HepG2 (cell line): ENCODE results near the gene SLC20A1. TPM values are rescaled to one million over a fixed set of nuclear protein-coding genes. Genes with fewer than 3 reads are reported as not detected.

ENCODE experiments used
- ATAC-seq: fragments of 200-7000 bp; cut with Tn5 transposase; 3 replicates; pipeline ENCODE4 v1.9.1; 2020; ENCODE audit warnings: mild to moderate bottlenecking, moderate library complexity
- BruUV-seq: library from RNA; stranded (reverse); fragments of 400-500 nt; replicated peaks from 2 replicates; lab custom pipeline; 2021; lab: Mats Ljungman, UMichigan
- CTCF ChIA-PET: fragments of 300-600 bp; formaldehyde crosslinking; extraction: SDS; loops from one replicate; lab custom pipeline; 2021; ENCODE audit warnings: low total read pairs, inconsistent platforms, low intra/inter-chr PET ratio; lab: Yijun Ruan, JAX
- POLR2A ChIA-PET: fragments of 350-600 bp; sonication (Branson Sonifier 250); formaldehyde crosslinking; loops from one replicate; lab custom pipeline; 2020; ENCODE audit warnings: antibody characterized with exemption, inconsistent platforms; lab: Yijun Ruan, JAX
- DNase-seq: peaks from one replicate; pipeline ENCODE4 v3.0.0-alpha.2; 2015; ENCODE audit warnings: low spot score
- FAIRE-seq: peaks from 3 replicates; lab custom pipeline; 2011; peaks lifted over from hg19 to GRCh38; lab: Jason Lieb, UNC
- H2AFZ ChIP-seq: one replicate; pipeline ENCODE4 v1.6.1; 2011; ENCODE audit warnings: low read length, inconsistent platforms
- H3K27ac ChIP-seq: fragments of 300-600 bp; 3 replicates; pipeline ENCODE4 v1.8.0; 2011; ENCODE audit warnings: mixed run types, mild to moderate bottlenecking, mixed read lengths, low read length, inconsistent platforms; ENCODE audit not compliant: insufficient read depth; ENCODE audit errors: extremely low read length
- H3K27me3 ChIP-seq, 2 experiments: fragments of 200-600 bp in 1 of 2; 2 replicates in 1 of 2; 3 replicates in 1 of 2; pipeline versions ENCODE4 v1.6.0 to v1.8.0; 2011; ENCODE audit warnings: low read length in 2 of 2, mild to moderate bottlenecking in 2 of 2, moderate library complexity in 2 of 2, inconsistent platforms in 1 of 2; ENCODE audit not compliant: insufficient read depth in 2 of 2, control insufficient read depth in 1 of 2
- H3K36me3 ChIP-seq, 2 experiments: fragments of 200-600 bp in 1 of 2; replicated peaks in 1 of 2; 2 replicates in 1 of 2; 3 replicates in 1 of 2; pipeline versions ENCODE4 v1.5.1 to v1.8.0; 2011; ENCODE audit warnings: low read length in 2 of 2, inconsistent platforms in 1 of 2; ENCODE audit not compliant: insufficient read depth in 2 of 2, control insufficient read depth in 1 of 2
- H3K4me1 ChIP-seq: 2 replicates; pipeline ENCODE4 v1.5.1; 2012; ENCODE audit warnings: low read length, inconsistent platforms; ENCODE audit not compliant: insufficient read depth
- H3K4me2 ChIP-seq: 2 replicates; pipeline ENCODE4 v1.6.0; 2011; ENCODE audit warnings: low read depth, low read length, inconsistent platforms
- H3K4me3 ChIP-seq, 3 experiments: fragments of 200-600 bp in 1 of 3; sonication (generic), shearing (Covaris generic) in 1 of 3; replicated peaks in 1 of 3; 2 replicates each; pipeline ENCODE4 v1.5.1; 2011 to 2016; ENCODE audit warnings: low read length in 3 of 3, inconsistent platforms in 2 of 3, low read depth in 2 of 3, mild to moderate bottlenecking in 2 of 3, control low read depth in 1 of 3, mixed read lengths in 1 of 3; ENCODE audit not compliant: insufficient read depth in 1 of 3
- H3K79me2 ChIP-seq: one replicate; pipeline ENCODE4 v1.6.1; 2011; ENCODE audit warnings: low read length, inconsistent platforms; ENCODE audit not compliant: insufficient read depth
- H3K9ac ChIP-seq: 2 replicates; pipeline ENCODE4 v1.6.0; 2011; ENCODE audit warnings: mild to moderate bottlenecking, low read depth, low read length, inconsistent platforms; ENCODE audit not compliant: insufficient read depth
- H3K9me3 ChIP-seq: 2 replicates; pipeline ENCODE4 v1.5.1; 2012; ENCODE audit warnings: mild to moderate bottlenecking, low read length
- H4K20me1 ChIP-seq: 2 replicates; pipeline ENCODE4 v1.6.0; 2011; ENCODE audit warnings: inconsistent platforms, mild to moderate bottlenecking, low read length, moderate library complexity; ENCODE audit not compliant: insufficient read depth
- PAF1 ChIP-seq: IDR thresholded peaks from 2 replicates; pipeline ENCODE4 v1.6.1; 2016; ENCODE audit warnings: missing genetic modification reagents, missing compliant biosample characterization
- POLR2A ChIP-seq, 2 experiments: IDR thresholded peaks; 2 replicates each; pipeline ENCODE4 v1.6.1; 2011; ENCODE audit warnings: low read depth in 2 of 2, low read length in 2 of 2, mild to moderate bottlenecking in 1 of 2, moderate library complexity in 1 of 2; ENCODE audit not compliant: insufficient read depth in 1 of 2
- SP2 ChIP-seq: sonication (generic); formaldehyde crosslinking; IDR thresholded peaks from 2 replicates; pipeline ENCODE4 v1.5.1; 2020; ENCODE audit warnings: mild to moderate bottlenecking, missing genetic modification reagents
- XRCC5 ChIP-seq: fragments of 200-400 bp; formaldehyde crosslinking; optimal IDR thresholded peaks from 2 replicates; pipeline ENCODE3; 2017; ENCODE audit warnings: mild to moderate bottlenecking, low read length
- WGBS: methylation state at CpG from one replicate; pipeline ENCODE4 v1.1.6; 2017; ENCODE audit warnings: low lambda C conversion rate; 5-methylcytosine and 5-hydroxymethylcytosine counted together
- in situ Hi-C: cut with HindIII; loops from 2 replicates; pipeline ENCODE4 v1.10.0; 2017; ENCODE audit warnings: low pct_unique_long_range_greater_than_20kb; ENCODE audit not compliant: extremely low pct_ligation_motif_present
- intact Hi-C: fragments of 100-400 bp; cut with micrococcal nuclease; formaldehyde crosslinking; loops from one replicate; pipeline ENCODE4 v1.10.0; 2022; ENCODE audit not compliant: unreplicated experiment
- polyA plus RNA-seq, 8 experiments: library from polyadenylated mRNA; depleted of rRNA in 3 of 8; stranded (reverse) in 7 of 8; unstranded in 1 of 8; fragments of >200 nt; fragmentation: Illumina TruSeq in 4 of 8; extraction: Trizol in 4 of 8; gene quantifications; 2 replicates each; pipeline versions ENCODE4 v1.2.1 to v1.2.3, GENCODE V29; 2011 to 2016; ENCODE audit warnings: low read depth in 4 of 8, missing spikeins in 1 of 8, mixed read lengths in 1 of 8; ENCODE audit not compliant: insufficient read depth in 1 of 8
- total RNA-seq, 5 experiments: library from RNA; depleted of rRNA; stranded (reverse); fragments of >200 nt; fragmentation: Illumina TruSeq; extraction: Trizol; gene quantifications; 2 replicates each; pipeline ENCODE4 v1.2.3, GENCODE V29; 2016; ENCODE audit warnings: low read depth in 1 of 5
- TF ChIP-seq, protein P1 (sequence below): sonication (generic); formaldehyde crosslinking; IDR thresholded peaks from 2 replicates; pipeline ENCODE4 v1.5.0; 2020; ENCODE audit warnings: mild to moderate bottlenecking, missing genetic modification reagents, borderline replicate concordance

Gene SLC20A1
- total and polyA plus RNA-seq, 2 of the 13 experiments (the other 11 are each of a cell fraction or from before 2014, with no cell fraction given): 54.0 to 85.9 TPM

GRCh38 chr2:112671801-112672200 is 26.1 kb downstream of the SLC20A1 start:
- CTCF ChIA-PET: no interaction called here
- 60% methylated on average over 2 of the region's 2 CpGs for WGBS
- no TSS peak for BruUV-seq
- in situ Hi-C loops (no loop called here), intact Hi-C loops (no loop called here)
- H3K4me3 ChIP-seq: no peak overlapping the region
- no peak overlapping the region for H2AFZ ChIP-seq
- H3K4me1 ChIP-seq: peaks cover 23% of the 10 kb centered on the region
- H4K20me1 ChIP-seq: no peaks in the 10 kb centered on the region
- DNase-seq (no peak), ATAC-seq (no peak), FAIRE-seq (no peak)
- POLR2A ChIA-PET: no interaction called here
- H3K27me3 ChIP-seq: no peaks in the 10 kb centered on the region; a peak in 1 of 5 replicates
- no peaks in the 10 kb centered on the region for H3K36me3 ChIP-seq
- no peaks in the 10 kb centered on the region for H3K9me3 ChIP-seq
- no peak overlapping the region for H3K9ac ChIP-seq
- H3K79me2 ChIP-seq: no peaks in the 10 kb centered on the region
- no peak overlapping the region for H3K27ac ChIP-seq
- TF ChIP-seq POLR2A (IDR thresholded peaks at IDR 0.05; ENCODE audit: insufficient read depth in 1 of 2, low read depth in 2 of 2, low read length in 2 of 2): no peak
- no peak for TF ChIP-seq SP2 (CRISPR knock-in tag)
- TF ChIP-seq, protein P1, sequence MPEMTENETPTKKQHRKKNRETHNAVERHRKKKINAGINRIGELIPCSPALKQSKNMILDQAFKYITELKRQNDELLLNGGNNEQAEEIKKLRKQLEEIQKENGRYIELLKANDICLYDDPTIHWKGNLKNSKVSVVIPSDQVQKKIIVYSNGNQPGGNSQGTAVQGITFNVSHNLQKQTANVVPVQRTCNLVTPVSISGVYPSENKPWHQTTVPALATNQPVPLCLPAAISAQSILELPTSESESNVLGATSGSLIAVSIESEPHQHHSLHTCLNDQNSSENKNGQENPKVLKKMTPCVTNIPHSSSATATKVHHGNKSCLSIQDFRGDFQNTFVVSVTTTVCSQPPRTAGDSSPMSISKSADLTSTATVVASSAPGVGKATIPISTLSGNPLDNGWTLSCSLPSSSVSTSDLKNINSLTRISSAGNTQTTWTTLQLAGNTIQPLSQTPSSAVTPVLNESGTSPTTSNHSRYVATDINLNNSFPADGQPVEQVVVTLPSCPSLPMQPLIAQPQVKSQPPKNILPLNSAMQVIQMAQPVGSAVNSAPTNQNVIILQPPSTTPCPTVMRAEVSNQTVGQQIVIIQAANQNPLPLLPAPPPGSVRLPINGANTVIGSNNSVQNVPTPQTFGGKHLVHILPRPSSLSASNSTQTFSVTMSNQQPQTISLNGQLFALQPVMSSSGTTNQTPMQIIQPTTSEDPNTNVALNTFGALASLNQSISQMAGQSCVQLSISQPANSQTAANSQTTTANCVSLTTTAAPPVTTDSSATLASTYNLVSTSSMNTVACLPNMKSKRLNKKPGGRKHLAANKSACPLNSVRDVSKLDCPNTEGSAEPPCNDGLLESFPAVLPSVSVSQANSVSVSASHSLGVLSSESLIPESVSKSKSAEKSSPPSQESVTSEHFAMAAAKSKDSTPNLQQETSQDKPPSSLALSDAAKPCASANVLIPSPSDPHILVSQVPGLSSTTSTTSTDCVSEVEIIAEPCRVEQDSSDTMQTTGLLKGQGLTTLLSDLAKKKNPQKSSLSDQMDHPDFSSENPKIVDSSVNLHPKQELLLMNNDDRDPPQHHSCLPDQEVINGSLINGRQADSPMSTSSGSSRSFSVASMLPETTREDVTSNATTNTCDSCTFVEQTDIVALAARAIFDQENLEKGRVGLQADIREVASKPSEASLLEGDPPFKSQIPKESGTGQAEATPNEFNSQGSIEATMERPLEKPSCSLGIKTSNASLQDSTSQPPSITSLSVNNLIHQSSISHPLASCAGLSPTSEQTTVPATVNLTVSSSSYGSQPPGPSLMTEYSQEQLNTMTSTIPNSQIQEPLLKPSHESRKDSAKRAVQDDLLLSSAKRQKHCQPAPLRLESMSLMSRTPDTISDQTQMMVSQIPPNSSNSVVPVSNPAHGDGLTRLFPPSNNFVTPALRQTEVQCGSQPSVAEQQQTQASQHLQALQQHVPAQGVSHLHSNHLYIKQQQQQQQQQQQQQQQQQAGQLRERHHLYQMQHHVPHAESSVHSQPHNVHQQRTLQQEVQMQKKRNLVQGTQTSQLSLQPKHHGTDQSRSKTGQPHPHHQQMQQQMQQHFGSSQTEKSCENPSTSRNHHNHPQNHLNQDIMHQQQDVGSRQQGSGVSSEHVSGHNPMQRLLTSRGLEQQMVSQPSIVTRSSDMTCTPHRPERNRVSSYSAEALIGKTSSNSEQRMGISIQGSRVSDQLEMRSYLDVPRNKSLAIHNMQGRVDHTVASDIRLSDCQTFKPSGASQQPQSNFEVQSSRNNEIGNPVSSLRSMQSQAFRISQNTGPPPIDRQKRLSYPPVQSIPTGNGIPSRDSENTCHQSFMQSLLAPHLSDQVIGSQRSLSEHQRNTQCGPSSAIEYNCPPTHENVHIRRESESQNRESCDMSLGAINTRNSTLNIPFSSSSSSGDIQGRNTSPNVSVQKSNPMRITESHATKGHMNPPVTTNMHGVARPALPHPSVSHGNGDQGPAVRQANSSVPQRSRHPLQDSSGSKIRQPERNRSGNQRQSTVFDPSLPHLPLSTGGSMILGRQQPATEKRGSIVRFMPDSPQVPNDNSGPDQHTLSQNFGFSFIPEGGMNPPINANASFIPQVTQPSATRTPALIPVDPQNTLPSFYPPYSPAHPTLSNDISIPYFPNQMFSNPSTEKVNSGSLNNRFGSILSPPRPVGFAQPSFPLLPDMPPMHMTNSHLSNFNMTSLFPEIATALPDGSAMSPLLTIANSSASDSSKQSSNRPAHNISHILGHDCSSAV (CRISPR knock-in tag): no peak
- TF ChIP-seq XRCC5: no peak
- TF ChIP-seq PAF1: no peak
- no peak overlapping the region for H3K4me2 ChIP-seq
